Uterus (tissue), 4 donors: ENCODE data around the gene ATP5F1D. TPM values are rescaled to one million over a fixed set of nuclear protein-coding genes. Genes with fewer than 3 reads are reported as not detected.

Experiments
- DNase-seq, 2 donors: peaks; one replicate each; pipeline ENCODE4 v3.0.0-alpha.2; 2019 to 2020
- H3K27ac ChIP-seq, 2 donors: fragments of 200-600 bp; sonication (generic); 1 replicate in 1 of 2; 2 replicates in 1 of 2; pipeline ENCODE4 v1.5.1; 2016 to 2018
- H3K27me3 ChIP-seq, 2 donors: fragments of 200-600 bp; sonication (generic); one replicate each; pipeline ENCODE4 v1.5.1; 2018 to 2019; ENCODE audit warnings: control low read depth in 1 of 2
- H3K36me3 ChIP-seq, 2 donors: fragments of 200-600 bp; sonication (generic); one replicate each; pipeline ENCODE4 v1.5.1; 2019; ENCODE audit warnings: control low read depth in 1 of 2
- H3K4me1 ChIP-seq, 2 donors: fragments of 200-600 bp; sonication (generic); one replicate each; pipeline ENCODE4 v1.5.1; 2018 to 2019; ENCODE audit warnings: control low read depth in 1 of 2
- H3K4me3 ChIP-seq, 2 donors: fragments of 200-600 bp; sonication (generic); 1 replicate in 1 of 2; 2 replicates in 1 of 2; pipeline ENCODE4 v1.5.1; 2018 to 2019; ENCODE audit warnings: mild to moderate bottlenecking in 1 of 2
- H3K9me3 ChIP-seq, 2 donors: fragments of 200-600 bp; sonication (generic); one replicate each; pipeline ENCODE4 v1.5.1; 2019; ENCODE audit warnings: control low read depth in 1 of 2
- POLR2A ChIP-seq, 2 donors: fragments of 450-650 bp; IDR thresholded peaks; one replicate each; pipeline ENCODE4 v1.6.1; 2016; ENCODE audit warnings: antibody characterized with exemption in 2 of 2, mild to moderate bottlenecking in 1 of 2, moderate library complexity in 1 of 2
- intact Hi-C: fragments of 100-400 bp; cut with DNase I; formaldehyde crosslinking; loops from one replicate; pipeline ENCODE4 v1.15.1; 2023; ENCODE audit warnings: low total_unique reads
- total RNA-seq, 4 donors: library from RNA; depleted of rRNA in 3 of 4; stranded (reverse); fragments of >200 nt in 3 of 4; gene quantifications; one replicate each; pipeline versions ENCODE4 v1.1.0 to v1.2.4, GENCODE V29; 2014 to 2023
- TF ChIP-seq, protein P1 (sequence below), 4 experiments: fragments of 200-600 bp in 2 of 4; fragments of 450-650 bp in 2 of 4; sonication (generic) in 2 of 4; IDR thresholded peaks; one replicate each; pipeline ENCODE4 v1.5.1; 2016 to 2019; ENCODE audit warnings: antibody characterized with exemption in 4 of 4, mild to moderate bottlenecking in 2 of 4, moderate library complexity in 1 of 4
- donor health status: DM: yes; HTN: yes; CAD: no.

The ATP5F1D gene
- total RNA-seq, 4 donors from 2014 or later = 4.7 to 164 (median 68.9) TPM

DNA sequence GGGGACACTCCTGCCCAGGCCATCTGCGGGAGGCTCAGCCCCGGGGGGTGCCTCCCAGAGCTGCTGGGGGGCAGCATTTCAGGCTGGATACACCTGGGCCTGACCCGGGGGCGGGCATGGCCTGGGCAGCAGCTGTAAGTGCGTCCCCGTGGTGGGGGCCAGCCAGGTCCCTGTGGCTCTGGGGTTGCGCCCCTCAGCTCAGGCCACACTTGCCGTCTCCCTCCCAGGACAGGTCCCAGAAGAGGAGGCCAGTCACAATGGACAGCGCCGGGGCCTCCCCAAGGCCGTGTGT, 15.4 kb upstream of the ATP5F1D start:
- H3K9me3 ChIP-seq = no peaks in the 10 kb centered on the region
- intact Hi-C loops = no loop called here
- no peak overlapping the region for H3K4me3 ChIP-seq
- H3K27ac ChIP-seq = no peak overlapping the region
- H3K27me3 ChIP-seq = no peaks in the 10 kb centered on the region
- peaks cover 0 to 8% of the 10 kb centered on the region in 2 donors for H3K4me1 ChIP-seq
- TF ChIP-seq, protein P1, sequence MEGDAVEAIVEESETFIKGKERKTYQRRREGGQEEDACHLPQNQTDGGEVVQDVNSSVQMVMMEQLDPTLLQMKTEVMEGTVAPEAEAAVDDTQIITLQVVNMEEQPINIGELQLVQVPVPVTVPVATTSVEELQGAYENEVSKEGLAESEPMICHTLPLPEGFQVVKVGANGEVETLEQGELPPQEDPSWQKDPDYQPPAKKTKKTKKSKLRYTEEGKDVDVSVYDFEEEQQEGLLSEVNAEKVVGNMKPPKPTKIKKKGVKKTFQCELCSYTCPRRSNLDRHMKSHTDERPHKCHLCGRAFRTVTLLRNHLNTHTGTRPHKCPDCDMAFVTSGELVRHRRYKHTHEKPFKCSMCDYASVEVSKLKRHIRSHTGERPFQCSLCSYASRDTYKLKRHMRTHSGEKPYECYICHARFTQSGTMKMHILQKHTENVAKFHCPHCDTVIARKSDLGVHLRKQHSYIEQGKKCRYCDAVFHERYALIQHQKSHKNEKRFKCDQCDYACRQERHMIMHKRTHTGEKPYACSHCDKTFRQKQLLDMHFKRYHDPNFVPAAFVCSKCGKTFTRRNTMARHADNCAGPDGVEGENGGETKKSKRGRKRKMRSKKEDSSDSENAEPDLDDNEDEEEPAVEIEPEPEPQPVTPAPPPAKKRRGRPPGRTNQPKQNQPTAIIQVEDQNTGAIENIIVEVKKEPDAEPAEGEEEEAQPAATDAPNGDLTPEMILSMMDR (IDR thresholded peaks at IDR 0.05) = no peak
- TF ChIP-seq POLR2A (IDR thresholded peaks at IDR 0.05) = no peak
- no peaks in the 10 kb centered on the region for H3K36me3 ChIP-seq
- no peak for DNase-seq

DNA sequence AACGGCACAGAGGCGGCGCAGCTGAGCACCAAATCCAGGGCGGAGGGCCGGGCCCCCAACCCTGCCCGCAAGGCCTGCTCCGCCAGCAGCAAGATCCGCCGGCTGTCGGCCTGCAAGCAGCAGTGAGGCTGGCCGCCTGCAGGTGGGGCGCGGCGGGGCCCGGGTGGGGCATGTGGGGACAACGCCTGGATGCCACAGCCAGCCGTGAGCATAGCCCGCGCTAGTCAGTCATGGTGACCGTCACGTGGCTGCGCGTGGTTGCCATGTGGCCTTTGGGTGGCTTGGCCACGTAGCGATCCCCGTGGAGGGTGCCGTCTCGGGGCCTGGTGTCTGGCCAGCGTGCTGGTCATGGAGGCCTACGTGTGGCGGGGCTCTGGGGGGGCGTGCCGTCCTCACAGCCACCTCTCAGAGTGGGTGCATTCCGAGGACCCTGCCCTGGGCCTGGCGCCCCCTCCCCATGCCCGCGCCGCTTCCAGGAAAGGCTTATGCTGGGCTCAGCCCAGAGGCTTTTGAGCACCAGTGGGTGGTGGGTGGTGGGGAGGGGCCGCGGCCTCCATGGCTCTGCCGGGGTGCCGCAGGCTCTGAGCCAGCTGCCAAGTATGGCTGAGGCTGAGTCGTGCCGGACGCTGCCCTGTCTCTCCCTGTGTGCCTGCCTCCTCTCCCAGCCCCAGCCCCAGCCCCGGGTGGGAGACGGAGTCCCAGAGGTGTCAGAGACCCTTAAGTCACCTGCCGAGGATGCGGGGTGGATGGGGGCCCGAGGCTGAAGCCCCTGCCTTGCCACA, 14.8 kb upstream of the ATP5F1D start:
- H3K36me3 ChIP-seq = no peaks in the 10 kb centered on the region

DNA sequence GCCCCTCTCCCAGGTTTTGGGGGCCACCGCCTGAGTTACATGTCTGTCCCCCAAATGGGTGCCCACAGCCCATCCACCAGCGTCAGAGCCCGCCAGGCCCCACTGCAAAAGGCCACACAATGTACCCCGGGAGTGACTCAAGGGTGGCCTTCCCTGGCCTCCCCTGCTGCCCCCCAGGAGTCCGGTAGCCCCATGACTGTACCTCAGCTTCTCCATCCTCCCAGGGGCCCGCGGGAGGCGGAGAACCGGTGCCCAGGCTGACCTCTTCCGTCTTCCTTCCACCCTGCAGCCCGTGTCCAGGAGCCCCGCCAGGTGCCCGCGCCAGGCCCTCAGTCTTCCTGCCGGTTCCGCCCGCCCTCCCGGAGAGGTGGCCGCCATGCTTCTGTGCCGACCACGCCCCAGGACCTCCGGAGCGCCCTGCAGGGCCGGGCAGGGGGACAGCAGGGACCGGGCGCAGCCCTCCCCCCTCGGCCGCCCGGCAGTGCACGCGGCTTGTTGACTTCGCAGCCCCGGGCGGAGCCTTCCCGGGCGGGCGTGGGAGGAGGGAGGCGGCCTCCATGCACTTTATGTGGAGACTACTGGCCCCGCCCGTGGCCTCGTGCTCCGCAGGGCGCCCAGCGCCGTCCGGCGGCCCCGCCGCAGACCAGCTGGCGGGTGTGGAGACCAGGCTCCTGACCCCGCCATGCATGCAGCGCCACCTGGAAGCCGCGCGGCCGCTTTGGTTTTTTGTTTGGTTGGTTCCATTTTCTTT, 14.1 kb upstream of the ATP5F1D start:
- TF ChIP-seq POLR2A (IDR thresholded peaks at IDR 0.05) = no peak
- TF ChIP-seq, protein P1 (IDR thresholded peaks at IDR 0.05) = no peak
- H3K4me3 ChIP-seq = no peak overlapping the region
- no peaks in the 10 kb centered on the region for H3K36me3 ChIP-seq
- peaks cover 0 to 8% of the 10 kb centered on the region in 2 donors for H3K4me1 ChIP-seq
- DNase-seq = no peak
- H3K9me3 ChIP-seq = no peaks in the 10 kb centered on the region
- no peaks in the 10 kb centered on the region for H3K27me3 ChIP-seq
- intact Hi-C loops = no loop called here
- H3K27ac ChIP-seq = no peak overlapping the region

More for the DNA sequence above, 14.8 kb upstream of the ATP5F1D start:
- no peak overlapping the region for H3K4me3 ChIP-seq
- no peaks in the 10 kb centered on the region for H3K27me3 ChIP-seq
- TF ChIP-seq, protein P1 (IDR thresholded peaks at IDR 0.05) = no peak
- no peak for TF ChIP-seq POLR2A (IDR thresholded peaks at IDR 0.05)
- H3K4me1 ChIP-seq = peaks cover 0 to 8% of the 10 kb centered on the region in 2 donors
- H3K9me3 ChIP-seq = no peaks in the 10 kb centered on the region
- DNase-seq = no peak
- intact Hi-C loops = no loop called here
- no peak overlapping the region for H3K27ac ChIP-seq

DNA sequence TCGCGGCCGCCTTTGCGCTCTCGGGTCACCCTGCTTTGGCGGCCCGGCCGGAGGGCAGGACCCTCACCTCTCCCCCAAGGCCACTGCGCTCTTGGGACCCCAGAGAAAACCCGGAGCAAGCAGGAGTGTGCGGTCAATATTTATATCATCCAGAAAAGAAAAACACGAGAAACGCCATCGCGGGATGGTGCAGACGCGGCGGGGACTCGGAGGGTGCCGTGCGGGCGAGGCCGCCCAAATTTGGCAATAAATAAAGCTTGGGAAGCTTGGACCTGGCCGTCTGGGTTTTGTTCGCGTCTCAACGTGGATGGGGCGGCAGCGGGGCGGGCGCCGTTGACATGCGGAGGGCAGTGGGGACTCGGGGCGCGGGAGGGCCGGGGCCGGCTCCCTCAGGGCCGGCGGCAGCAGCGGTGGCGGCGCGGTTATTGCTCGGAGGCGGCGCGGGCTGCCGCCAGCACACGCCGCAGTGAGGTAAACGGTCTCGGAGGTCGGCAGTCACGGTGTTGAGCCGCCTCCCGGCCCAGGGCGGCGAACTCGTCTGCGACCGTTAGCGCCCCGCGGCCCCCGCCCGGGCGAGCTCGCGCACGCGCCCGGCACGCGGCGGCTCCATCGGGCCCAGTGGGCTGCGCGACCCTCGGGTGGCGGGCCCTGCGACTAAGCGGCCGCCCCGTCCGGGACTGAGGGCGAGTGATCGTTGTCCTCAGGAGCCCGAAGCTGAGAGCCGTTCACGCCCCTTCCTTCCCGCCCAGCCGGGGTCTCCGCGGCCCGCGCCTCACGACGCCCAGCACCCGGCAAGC, 13.2 kb upstream of the ATP5F1D start:
- H3K27me3 ChIP-seq = no peaks in the 10 kb centered on the region
- TF ChIP-seq, protein P1 (IDR thresholded peaks at IDR 0.05) = no peak
- no peak for TF ChIP-seq POLR2A (IDR thresholded peaks at IDR 0.05)
- H3K36me3 ChIP-seq = no peaks in the 10 kb centered on the region

More for the DNA sequence above, 13.2 kb upstream of the ATP5F1D start:
- H3K9me3 ChIP-seq = no peaks in the 10 kb centered on the region
- H3K4me1 ChIP-seq = peaks cover 0 to 6% of the 10 kb centered on the region in 2 donors
- no peak overlapping the region for H3K27ac ChIP-seq
- no peak overlapping the region for H3K4me3 ChIP-seq
- no peak for DNase-seq
- intact Hi-C loops = no loop called here
